NCI-H2227 (cell line): ENCODE results near the gene CCL17.
"Not testable (repeated sequence)": the region's sequence is repeated elsewhere in the genome, so short reads cannot be mapped to it uniquely, and the experiment has no call there.

Source experiments
- DNase-seq: peaks from one replicate; lab custom pipeline; 2025; ENCODE audit not compliant: unreplicated experiment; lab: John Stamatoyannopoulos, UW

The CCL17 gene

DNA sequence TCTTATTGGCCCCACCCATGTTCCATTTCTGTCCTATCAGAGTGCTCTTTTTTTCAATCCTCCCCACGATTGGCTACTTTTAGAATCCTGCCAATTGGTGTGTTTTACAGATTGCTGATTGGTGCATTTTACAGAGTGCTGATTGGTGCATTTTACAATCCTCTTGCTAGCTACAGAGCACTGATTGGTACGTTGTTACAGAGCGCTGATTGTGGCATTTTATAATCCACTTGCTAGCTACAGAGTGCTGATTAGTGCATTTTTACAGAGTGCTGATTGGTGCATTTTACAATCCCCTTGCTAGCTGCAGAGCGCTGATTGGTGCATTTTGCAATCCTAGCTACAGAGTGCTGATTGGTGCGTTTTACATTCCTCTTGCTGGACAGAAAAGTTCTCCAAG, 9.5 kb upstream of the CCL17 start:
- no peak for DNase-seq

DNA sequence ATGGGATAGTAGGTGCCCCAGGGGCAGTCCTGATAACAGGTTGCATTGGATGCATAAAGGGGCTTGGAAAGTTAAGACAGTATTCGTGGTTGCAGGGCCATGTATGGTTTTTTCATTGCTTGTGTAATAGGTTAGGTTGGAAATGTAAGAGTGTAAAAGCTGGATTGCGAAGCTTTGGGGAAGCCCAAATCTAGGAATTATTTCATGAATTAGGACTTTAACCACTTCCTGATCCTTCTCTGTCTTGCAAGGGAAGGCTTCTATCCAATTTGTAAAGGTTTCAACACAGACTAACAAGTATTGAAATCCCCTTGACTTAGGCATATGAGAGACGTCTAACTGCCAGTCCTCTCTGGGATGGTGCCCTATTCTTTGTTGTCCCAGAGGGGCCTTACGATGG, 7.8 kb upstream of the CCL17 start:
- DNase-seq = no peak

DNA sequence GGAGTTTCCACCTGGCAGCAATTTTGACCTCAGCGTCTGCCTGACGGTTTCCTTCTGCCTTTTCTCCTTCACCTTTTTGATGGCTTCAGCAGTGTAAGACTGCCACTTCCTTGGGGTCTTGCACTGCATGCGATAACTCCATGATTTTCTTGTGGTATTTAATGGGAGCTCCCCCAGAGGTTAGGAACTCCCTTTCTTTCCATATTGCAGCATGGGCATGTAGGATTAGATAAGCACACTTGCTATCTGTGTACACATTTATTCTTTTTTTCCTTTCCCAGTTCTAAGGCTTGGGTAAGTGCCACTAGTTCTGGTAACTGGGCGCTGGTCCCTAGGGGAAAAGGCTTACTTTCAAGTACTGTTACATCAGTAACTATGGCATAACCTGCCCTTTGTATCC, 7.1 kb upstream of the CCL17 start:
- not testable (repeated sequence) for DNase-seq

DNA sequence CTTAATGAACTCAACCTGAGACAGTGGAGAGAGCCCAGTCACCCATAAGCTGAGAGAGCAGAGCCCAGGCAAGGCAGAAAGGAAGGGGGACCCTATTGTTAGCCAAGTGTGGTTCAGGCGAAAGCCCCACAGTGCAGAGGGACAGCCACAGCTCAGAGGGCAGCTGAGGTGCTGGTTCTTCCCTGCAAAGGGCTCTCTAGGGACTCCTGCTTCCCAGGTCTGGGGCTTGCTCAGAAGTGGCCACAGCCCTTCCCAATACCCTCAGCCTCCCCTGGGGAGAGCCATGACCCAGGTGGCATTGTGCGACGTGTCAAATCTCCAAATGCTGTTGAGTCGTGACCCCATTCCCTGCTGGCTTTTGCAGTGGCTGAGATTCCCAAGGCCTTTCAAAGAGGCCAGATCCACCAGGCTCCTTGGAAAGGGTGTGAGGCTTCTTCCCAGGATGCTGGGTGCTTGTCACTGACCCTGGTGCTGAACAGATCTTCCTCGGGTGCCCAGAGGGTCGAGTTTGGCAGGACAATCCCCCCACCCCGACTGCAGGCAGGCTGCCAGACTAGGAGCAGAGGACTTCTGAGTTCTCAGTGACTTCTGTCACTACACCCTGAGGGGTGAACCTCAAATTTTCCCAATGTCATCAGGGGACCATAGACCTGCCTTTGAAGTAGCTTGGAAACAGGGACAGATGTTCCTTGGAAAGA, 2.5 kb upstream of the CCL17 start:
- no peak for DNase-seq

DNA sequence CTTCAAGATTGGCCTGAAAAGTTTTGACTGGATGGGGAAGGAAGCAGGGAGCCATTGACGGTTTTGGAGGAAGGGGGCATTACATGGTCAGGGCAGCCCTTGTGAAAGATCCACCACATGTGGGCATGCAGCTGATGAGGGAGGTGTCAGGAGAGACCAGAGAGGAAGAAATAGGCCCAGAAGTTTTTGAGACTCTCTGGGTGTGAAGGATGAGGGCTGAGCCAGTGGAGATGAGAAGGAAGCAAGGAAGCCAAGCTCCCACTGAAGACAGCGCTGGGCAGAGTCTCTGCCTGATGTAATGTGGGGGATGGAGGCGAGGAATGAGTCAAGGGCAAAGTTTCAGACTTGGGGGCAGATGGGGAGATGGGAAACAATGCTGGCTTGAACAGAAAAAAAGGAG, 530 bp downstream of the CCL17 start:
- no peak for DNase-seq

DNA sequence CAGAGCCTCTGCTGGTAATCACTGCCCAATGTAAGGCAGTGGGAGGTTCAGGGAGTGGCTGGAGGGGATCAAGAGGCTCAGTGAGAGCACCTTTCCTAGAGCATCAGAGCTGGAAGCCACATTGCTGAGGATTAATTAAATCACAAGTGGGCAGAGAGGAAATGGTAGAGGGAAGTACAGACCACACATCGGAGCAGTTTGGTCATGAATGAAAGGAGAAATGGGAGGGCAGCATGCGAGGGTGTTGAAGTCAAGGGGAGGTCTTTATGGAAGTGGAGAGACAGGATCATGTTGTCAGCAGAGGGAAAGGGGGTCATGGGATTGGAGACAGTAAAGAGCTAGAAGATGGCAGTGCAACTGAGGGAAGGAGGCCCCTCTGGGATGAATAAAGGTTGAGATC, 2.3 kb downstream of the CCL17 start:
- DNase-seq = no peak

DNA sequence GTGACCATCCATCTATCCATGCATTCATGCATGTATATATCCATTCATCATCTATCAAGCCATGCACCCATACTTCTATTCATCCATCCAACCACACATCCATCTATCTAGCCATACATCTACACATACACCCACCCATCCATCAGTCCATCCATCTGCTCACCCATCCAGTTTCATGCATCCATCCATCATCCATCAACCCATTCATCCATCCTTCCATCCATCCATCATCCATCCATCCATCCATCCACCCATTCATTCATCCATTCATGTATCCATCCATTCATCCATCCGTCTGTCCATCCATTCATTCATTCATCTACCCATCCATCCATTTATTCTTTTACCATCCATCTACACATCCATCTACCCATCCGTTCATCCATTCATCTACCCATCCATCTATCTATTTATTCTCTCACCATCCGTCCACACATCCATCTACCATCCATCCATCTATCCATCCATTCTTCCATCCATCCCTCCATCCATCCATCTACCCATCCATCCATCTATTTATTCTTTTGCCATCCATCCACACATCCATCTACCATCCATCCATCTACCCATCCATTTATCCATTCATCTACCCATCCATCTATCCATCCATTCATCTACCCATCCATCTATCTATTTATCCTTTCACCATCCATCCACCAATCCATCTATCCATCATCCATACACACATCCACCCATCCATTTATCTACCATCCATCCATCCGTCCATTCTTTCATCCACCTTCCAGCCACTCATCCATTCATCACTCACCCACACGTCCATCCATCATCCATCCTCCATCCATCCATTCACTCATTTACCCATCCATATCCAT, 3.2 kb downstream of the CCL17 start:
- DNase-seq = no peak

DNA sequence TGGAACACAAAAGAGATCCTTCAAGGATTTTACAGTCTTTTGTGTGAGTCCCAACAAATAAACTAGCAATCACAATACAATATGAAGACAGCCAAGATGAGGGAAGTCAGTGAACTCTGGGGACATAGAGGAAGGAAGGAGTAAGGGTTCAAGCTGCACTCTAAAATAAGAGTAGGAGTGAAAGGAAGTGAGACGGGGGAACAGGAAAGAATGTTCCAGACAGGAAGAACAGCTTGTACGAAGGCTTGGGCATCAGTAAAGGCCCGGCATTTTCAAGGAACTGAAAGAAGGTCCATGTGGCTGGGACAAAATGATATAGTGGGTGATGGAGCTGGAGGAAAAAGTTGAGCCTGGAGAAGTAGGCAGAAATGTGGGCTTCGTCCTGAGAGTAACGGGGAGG, 4.5 kb downstream of the CCL17 start:
- DNase-seq = no peak

DNA sequence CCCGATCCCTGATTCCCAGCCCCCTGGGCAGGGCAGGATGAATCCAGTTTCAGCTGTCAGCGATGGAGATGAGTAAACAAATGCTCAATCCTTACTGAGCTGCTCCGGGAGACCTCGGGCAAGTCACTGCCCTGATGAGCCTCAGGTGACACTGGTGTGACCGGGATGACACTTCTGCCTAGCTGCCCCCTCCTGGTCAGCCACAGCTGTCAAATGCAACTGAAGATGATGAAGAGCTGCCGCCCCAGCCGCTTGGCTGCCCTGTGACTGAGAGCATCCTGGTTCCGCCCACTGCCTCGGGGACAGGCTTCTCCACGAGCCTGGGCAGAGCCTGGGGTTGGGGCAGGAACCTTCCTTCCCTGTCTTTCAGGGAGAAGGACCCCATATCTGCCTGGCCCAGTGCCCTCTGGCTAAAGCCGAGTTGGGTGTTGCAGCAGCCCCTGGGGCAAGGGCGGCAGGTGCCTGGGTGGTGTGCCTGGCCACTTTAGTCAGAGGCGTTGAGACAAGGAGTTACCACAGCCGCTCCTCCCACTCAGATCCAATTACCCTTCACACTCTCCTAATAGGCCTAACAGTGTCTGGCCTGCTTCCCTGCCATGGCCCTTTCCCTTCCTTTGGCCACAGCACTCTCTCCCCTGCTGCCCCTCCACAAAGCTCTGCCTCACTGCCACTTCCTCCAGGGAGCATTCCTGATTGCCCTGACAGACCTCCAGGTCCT, 5.5 kb downstream of the CCL17 start:
- no peak for DNase-seq

DNA sequence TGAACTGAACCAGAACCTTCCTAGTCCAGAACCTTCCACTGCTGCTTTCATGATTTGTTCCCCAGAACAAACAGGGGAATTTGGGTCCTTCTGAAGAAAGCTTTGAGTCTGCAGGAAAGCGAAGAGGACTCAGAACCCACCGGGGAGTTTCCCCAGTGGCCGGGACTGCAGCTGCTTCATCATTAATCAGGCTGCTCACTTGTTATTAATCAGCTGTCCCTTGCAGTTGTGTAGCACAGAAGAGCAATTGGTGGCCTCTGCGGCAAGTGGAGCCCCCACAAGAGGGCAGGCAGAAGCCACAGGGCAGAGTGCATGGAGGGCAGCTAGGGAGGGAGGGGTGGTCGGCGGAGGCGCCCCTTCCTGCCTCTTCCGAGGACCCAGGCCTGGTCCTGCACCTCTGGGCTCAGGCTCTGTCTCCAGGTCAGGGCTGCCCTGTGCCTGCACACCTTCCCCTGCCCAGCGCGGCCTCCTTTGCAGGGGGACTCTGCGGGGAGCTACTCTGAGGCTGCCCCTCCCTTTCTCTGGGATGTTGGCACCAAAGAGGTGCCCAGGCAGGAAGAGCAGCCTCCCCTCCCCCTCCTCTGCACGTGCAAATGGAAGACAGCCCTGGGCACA, 6.9 kb downstream of the CCL17 start:
- DNase-seq = no peak

DNA sequence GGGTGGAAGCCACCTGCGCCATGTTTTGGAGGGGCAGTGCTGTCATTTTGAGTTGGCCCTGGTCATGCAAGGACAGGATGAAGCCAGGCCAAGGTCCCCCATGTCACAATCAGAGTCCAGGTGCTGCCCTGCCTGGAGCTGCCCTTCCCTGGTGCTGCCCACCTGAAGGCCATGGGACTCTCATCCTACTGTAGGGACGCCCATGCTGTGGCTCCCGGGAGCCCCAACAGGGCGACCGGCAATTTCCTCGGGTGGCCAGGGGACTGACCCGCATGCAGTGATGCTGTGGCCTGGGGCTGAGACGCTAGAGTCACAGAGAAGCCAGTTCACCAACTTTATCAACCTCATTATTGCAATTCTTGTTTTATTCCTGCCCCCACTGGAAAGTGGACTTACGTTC, 8.0 kb downstream of the CCL17 start:
- DNase-seq = no peak

DNA sequence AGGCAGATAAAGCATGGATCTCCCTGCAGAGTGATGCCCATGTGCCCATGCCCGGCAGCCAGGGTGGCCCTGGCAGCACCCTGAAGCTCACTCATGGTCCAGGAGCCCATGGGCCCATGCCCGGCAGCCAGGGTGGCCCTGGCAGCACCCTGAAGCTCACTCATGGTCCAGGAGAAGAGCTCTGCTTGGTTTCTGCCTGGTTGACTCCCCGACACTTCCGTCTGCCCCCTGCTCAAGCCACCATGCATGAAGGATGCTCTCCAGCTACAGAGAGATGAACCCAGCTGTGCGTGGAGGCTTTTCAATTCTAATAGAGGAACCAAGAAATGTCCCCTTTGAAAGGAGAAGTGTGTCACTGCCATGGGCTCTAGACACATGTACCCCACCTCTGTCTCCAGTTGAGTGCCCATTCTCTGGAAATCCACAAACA, 8.7 kb downstream of the CCL17 start:
- DNase-seq = no peak

DNA sequence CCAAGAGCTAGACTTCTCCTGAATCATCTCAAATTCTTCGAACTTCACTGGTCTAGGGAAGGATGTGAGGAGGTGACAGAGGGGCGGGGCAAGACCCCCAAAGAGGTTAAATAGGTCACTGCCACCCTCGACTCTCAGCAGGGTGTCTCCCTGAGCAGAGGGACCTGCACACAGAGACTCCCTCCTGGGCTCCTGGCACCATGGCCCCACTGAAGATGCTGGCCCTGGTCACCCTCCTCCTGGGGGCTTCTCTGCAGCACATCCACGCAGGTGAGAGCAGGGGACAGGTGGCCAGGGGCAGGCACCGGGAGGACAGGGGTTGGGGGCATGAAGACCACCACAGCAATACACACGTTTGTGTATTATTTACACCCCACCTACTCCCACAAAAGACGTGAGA, 9.2 kb downstream of the CCL17 start:
- no peak for DNase-seq

DNA sequence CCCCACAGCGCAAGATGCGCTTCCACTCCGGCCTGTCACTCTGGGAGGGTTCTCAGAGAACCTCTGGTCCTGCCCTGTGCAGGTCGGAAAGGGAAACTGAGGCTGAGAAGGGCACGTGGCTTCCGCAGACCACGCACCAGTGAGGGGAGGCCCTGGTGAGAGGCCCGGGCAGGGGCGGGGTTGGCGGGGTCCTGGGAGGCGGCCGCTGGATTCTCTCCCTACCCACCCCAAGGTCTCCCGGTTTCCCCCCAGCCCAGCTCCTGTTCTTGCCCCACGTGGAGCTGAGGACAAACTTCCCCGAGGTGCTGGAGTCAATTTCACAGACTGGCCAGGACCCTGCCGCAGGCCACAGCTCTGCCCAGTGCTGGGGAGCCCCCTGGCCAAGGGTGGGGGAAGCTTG, 11.5 kb downstream of the CCL17 start:
- no peak for DNase-seq

DNA sequence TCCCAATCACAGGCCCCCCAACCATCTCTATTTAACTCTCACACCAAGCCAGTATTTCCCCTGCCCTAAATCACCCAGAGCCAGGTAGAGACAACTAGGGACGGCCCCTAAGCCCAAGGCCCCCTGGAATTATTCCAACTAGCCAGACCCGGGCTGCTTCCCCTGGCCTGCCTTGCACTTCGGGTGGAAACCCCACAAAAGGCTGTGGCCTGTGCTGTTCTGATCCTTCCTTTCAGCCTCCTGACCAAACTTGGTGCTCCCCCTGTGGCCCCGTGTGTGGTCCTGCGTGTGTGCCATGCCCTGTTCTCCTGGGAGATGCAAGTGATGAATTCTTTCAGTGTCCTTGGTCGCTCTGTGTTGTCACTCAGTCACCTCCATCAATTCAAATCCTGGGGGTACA, 14.9 kb downstream of the CCL17 start:
- no peak for DNase-seq

DNA sequence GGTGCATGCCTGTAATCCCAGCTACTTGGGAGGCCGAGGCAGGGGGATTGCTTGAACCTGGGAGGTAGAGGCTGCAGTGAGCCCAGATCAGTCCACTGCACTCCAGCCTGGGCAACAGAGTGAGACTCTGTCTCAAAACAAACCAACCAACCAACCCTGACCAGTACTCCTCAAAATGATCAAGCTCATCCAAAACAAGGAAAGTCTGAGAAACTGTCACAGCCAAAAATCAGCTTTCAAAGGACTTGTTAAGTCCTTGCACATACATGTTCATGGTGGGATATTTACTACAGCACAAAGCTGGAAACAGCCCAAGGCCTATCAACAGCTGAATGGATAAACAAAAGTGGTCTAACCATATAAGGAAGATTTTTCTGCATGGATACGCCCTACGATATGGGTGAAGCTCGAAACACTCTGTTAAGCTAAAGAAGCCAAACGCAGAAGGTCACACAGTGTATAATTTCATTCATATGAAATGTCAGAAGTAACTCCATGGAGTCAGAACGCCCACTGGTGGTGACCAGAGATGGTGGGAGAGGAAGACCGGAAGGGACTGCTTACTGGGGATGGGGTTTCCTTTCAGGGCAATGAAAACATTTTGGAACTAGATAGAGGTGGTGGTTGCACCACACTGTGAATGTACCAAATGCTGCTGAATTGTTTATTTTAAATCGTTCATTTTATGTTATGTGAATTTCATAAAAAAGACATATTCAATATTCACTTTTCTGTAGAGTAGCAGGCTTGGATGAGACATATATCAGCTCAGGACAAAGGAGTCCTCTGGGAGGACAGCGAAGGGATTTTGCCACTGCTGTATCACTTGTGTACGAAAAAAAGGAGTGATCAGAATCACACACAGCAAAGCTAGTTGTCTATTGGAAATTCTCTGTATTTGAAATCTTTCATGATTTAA, 17.7 kb downstream of the CCL17 start:
- DNase-seq = peak; percentile 78

DNA sequence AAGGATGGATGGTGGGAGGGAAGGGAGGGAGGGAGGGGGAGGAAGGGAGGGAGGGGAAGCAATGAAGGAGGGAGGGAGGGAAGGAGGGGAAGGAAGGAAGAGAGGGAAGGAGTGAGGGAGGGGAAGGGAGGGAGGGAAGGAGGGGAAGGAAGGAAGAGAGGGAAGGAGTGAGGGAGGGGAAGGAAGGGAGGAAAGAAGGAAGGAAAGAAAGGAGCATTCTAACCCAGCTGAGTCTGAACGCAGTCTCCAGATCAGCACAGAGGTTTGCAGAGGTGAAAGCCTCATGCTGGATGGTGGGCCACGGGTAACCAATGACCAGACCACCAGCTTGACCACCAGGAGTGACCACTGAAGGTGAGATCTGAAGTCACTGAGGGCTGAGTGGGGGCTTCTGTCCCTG, 18.6 kb downstream of the CCL17 start:
- no peak for DNase-seq

DNA sequence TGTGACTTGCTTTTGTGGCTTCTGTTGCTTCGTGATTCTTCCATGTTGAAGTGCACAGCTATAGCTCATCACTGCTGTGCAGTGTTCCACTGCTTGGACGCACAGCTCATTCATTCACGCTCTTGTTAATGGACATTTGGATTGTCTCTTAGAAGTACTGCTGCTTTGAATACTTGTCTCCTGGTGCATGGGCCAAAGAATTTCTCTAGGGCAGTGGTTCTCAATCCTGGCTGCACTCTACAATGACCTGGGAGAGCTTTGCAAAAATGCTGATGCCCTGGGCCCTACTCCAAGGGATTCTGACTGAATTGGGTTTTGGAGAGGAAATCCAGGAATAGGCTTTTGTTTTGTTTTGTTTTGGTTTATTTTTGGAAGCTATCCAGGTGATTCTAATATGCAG, 20.0 kb downstream of the CCL17 start:
- DNase-seq = no peak

DNA sequence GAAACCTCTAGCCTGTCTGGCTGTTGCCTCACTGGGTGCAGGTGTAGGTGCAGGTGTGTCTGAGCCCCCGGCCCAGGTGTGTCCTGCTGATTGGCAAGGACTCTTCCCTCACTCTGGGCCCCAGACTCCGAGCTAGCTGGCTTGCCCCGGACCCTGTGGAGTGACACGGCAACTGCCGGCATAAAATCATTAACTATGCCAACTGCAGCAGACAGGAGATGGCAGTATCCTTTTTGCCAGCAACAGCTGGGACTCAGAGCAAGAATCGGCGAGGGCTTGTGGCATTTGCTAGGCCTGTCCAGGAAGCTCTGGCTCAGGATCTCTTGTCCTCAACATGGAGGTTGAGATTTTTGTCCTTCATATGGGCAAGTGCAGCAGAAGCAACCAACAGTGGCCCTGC, 21.8 kb downstream of the CCL17 start:
- no peak for DNase-seq

DNA sequence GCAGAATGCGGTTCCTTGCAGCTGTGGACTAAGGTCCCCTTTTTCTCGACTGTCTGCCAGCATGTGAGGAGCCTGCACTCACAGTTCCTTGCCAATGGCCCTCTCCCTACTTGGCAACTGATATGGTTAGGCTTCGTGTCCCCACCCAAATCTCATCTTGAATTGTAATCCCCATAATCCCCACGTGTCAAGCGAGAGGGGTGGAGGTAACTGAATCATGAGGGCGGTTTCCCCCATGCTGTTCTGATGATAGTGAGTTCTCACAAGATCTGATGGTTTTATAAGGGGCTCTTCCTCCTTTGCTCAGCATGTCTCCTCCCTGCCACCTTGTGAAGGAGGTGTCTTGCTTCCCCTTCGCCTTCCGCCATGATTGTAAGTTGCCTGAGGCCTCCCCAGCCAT, 22.7 kb downstream of the CCL17 start:
- DNase-seq = no peak

DNA sequence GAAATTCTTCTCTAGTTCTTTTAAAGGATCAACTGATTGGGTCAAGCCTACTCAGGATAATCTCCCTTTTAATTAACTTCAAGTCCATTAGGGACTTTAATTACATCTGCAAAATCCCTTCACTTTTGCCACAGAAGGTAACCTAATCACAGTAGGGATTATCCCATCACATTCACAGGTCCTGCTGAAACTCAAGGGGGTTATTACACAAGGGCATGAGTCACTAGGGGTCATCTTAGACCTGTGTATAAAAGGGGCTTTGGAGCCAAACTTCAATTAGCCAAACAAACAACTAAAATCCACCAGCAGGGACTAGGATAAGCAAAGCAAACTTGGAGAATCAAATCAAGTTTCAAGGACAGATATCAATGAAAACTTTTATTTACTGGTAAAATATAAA, 23.3 kb downstream of the CCL17 start:
- no peak for DNase-seq
